SIG-M5 treated with dmso at 0.1 percent for 504 hours (cell line): ENCODE measurements around the gene SLC34A3.
"Not testable (repeated sequence)": the region's sequence is repeated elsewhere in the genome, so short reads cannot be mapped to it uniquely, and the experiment has no call there.

Experiments
- DNase-seq: peaks from one replicate; lab custom pipeline; 2025; ENCODE audit not compliant: unreplicated experiment; lab: John Stamatoyannopoulos, UW

The SLC34A3 gene

GRCh38 chr9:137255448-137256114, 24.9 kb downstream of the SLC34A3 start:
- DNase-seq: no peak

GRCh38 chr9:137256362-137256761, 25.7 kb downstream of the SLC34A3 start:
- DNase-seq: no peak

- DNase-seq: no peak
Measured at GRCh38 chr9:137256856-137257255, 26.2 kb downstream of the SLC34A3 start.

- not testable (repeated sequence) for DNase-seq
Measured at GRCh38 chr9:137262173-137262908, 31.6 kb downstream of the SLC34A3 start.

DNA sequence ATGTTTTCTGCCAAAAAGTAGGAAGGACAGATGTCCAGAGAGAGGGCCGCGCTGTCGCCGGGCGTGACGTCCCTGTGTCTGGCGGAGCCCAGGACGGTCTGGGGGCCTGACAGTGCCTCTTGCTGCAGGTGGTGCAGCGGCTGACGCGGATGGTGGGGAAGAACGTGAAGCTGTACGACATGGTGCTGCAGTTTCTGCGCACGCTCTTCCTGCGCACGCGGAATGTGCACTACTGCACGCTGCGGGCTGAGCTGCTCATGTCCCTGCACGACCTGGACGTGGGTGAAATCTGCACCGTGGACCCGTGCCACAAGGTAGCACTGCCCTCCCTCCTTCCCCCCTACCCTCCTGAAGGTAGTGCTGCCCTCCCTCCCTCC, 32.2 kb downstream of the SLC34A3 start:
- DNase-seq: no peak

GRCh38 chr9:137263506-137263905, 32.8 kb downstream of the SLC34A3 start:
- no peak for DNase-seq

GRCh38 chr9:137264067-137264466, 33.4 kb downstream of the SLC34A3 start:
- DNase-seq: no peak

DNA sequence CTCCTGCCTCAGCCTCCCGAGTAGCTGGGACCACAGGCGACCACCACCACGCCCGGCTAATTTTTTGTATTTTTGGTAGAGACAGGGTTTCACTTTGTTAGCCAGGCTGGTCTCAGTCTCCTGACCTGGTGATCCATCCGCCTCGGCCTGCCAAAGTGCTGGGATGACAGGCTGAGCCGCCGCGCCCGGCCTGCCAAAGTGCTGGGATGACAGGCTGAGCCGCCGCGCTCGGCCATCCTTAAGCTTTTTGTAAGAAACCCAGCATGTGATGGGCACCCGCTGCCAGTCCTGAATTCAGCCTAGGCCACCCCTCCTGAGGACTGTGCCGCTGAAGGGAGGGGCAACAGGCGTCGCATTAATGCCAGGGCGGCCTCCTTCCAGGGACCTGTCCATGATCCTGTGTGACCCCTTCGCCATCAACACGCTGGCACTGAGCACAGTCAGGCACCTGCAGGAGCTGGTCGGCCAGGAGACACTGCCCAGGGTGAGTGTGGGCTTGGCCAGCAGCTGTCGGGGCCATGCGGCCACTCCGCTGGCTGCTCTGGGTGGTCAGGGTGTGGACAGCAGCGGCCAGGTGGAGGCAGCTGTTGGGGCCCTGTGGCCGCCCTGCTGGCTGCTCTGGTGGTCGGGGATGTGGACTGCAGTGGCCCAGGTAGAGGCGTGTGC, 34.9 kb downstream of the SLC34A3 start:
- DNase-seq: no peak

DNA sequence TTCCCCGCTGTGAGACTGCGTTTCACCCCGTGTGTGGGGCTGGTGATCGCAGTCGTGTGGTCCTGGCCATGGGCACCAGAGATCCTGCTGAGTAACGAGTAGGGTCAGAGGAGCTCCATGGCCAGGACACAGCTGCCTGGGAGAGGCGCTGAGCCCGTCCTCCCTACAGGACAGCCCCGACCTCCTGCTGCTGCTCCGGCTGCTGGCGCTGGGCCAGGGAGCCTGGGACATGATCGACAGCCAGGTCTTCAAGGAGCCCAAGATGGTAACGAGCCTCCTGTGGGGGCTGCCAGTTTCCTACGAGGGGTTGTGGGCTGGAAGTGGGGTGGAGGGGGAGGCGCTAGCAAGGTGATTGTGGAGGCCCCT, 35.4 kb downstream of the SLC34A3 start:
- DNase-seq: no peak

DNA sequence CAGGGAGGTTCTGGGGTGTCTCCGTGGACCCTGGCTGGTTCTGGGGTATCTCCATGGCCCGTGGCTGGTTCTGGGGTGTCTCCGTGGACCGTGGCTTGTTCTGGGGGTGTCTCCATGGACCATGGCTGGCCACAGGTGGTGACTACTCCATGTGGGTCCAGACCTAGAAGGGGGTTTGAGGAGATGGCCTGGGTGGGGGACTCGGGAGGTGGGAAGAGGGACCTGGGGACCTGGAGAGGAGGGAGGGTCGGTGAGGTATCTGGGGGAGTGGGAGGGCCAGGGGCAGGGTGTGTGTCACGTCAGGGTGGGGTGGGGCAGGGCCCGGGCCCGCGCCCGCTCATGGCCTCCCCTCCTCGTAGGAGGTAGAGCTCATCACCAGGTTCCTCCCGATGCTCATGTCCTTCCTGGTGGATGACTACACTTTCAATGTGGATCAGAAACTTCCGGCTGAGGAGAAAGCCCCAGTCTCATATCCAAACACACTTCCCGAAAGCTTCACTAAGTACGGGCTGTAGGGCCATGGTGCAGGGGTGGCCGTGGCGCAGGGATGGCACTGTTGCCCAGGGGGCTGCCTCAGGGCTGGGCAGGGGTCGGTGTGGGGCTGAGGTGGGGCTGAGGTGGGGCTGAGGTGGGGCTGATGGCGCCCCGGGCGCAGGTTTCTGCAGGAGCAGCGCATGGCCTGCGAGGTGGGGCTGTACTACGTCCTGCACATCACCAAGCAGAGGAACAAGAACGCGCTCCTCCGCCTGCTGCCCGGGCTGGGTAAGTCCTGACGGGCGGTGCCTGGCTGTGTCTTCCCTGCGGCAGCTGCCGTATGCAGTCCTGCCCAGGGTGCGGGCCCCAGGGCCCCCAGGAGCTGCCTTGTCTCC, 36.1 kb downstream of the SLC34A3 start:
- no peak for DNase-seq

GRCh38 chr9:137267933-137268355, 37.2 kb downstream of the SLC34A3 start:
- DNase-seq: no peak

DNA sequence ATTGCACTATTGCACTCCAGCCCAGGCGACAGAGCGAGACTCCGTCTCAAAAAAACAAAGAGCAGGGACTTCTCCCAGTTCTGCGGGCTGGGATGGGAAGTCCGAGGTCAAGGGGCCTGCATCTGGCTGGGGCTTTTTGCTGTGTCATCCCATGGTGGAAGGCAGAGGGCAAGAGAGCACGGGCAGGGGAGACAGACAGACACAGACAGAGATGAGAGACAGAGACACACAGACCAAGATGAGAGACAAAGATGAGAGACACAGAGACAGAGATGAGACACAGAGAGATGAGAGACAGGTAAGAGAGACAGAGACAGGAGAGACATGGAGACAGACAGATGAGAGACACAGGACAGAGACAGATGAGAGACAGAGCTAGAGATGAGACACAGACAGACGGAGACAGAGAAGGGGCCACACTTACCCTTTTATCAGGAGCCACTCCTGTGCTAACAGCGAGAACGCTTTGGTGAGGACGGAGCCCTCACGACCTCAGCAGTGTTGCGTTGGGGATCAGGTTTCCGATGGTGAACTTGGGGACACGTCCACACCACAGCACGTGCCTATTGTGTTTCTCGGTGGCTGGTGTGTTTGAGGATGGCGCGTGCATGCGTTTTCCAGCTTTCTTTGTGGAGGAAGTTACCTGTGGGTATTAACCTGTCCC, 38.0 kb downstream of the SLC34A3 start:
- DNase-seq: no peak

DNA sequence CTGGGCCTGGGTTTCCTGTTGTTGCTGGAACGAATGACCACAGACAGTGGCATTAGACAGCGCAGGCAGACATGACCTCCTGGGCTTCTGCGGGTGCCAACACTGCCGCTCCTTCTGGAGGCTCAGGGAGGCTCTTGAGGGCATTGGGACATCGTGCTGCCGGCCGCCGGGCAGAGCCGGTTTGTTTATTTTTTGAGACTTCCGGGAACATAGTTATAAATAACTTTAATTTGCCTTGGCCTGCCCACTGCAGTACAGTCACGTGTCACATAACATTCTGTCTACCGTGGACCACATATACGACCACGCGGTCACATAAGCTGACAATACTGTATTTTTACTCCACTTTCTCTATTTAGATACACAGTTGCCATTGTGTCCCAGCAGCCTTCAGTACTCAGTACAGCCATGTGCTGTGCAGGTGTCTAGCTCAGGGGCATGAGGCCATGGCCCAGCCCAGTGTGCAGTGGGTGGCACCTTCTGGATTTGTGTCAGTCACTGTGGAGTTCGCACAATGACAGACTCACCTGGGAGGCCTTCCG, 38.6 kb downstream of the SLC34A3 start:
- DNase-seq: no peak

GRCh38 chr9:137270929-137271695, 40.4 kb downstream of the SLC34A3 start:
- no peak for DNase-seq

GRCh38 chr9:137271696-137272076, 41.0 kb downstream of the SLC34A3 start:
- no peak for DNase-seq

GRCh38 chr9:137272241-137273094, 41.8 kb downstream of the SLC34A3 start:
- no peak for DNase-seq

DNA sequence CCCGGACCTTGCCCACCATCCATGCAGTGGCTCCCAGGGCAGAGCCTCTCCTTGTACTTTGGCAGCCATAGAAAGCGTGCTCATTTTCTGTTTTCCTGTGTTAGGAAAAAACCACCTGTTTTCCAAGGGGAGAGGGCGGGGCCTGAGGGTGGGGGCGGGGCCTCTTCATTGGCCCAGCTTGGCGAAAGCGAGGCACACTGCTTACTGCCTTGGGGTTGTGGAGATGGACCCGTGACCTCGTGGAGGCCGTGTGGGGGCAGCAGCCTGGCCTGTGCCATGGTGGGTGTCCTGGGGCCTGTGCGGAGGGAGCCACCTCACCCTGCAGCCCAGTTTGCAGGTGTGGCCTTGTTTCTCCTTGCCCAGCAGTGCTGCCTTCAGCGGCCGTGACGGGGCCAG, 42.4 kb downstream of the SLC34A3 start:
- no peak for DNase-seq

DNA sequence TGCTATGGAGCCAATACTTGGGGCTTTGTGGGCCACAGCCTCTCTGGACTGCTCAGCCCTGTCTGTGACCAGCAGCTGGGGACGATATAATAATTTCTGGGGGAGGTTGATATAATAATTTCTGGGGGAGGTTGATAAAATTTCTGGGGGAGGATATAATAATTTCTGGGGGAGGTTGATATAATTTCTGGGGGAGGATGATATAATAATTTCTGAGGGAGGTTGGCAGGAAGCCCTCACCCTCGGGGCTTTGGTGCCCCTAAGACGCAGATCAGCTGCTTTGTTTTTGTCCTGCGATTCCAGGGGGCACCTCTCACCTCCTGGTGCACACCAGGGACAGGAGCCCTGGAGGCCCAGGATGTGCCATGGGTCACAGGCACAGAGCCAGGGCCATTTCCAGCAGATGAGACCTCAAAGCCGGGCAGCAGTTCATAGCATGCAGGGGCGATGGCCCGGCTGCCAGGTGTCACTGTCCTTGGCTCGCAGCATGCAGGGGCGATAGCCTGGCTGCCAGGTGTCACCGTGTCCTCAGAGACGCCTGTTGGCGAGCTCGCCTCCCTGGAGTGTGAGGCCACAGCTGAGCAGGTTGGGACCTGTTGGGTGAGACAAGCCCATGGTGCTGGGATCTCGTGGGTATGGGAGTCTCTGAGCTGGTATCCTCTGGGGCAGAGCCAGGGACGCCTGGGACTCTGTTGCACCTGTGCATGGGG, 43.1 kb downstream of the SLC34A3 start:
- no peak for DNase-seq
